Measurements from ENCODE around the gene TRPM2. TPM values are rescaled to one million over a fixed set of nuclear protein-coding genes. Genes with fewer than 3 reads are reported as not detected.

Gene TRPM2
- total and polyA plus RNA-seq, 2 experiments from 2014 or later: not detected

DNA sequence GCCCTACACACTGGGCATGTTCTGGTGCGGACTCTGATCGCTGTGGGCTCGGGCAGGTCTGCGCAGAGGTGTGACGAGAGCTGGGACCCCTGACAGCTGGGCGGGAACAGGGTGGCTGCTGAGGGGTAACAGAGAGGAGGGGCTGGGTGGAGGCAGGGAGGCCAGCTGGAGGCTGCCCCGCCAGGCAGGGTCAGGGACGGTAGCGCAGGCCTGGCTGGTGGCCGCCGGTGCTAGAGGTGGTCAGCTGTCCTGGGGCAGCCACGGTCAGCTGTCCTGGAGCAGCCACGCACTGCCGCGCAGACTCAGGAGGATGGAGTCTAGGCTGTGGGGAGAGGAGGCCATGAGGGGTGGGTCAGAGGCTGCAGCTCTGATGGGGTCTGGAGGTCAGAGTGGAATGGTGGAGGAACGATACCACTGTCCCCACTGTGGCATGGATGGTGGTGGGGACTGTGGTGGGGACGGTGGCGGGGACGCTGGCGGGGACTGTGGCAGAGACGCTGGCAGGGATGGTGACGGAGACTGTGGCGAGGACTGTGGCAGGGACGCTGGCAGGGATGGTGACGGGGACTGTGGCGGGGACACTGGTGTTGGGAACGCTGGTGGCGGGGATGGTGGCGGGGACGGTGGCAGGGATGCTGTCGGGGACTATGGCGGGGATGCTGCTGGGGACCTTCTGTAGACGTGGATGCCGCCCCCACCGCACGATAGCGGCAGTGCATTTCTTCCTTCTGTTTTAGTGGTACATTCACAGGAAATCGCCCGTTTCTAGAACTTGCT is 80.6 kb downstream of the TRPM2 start:
- Histone ChIP-seq H3K36me3 (no peaks in the 10 kb centered on the region), H3K4me3 (no peak overlapping the region), H3K9me3 (ENCODE audit: low read depth) (no peaks in the 10 kb centered on the region), H3K27me3 (no peaks in the 10 kb centered on the region), H3K27ac (no peak overlapping the region), H3K4me1 (ENCODE audit: low read depth) (no peaks in the 10 kb centered on the region)
- TF ChIP-seq, protein P1, sequence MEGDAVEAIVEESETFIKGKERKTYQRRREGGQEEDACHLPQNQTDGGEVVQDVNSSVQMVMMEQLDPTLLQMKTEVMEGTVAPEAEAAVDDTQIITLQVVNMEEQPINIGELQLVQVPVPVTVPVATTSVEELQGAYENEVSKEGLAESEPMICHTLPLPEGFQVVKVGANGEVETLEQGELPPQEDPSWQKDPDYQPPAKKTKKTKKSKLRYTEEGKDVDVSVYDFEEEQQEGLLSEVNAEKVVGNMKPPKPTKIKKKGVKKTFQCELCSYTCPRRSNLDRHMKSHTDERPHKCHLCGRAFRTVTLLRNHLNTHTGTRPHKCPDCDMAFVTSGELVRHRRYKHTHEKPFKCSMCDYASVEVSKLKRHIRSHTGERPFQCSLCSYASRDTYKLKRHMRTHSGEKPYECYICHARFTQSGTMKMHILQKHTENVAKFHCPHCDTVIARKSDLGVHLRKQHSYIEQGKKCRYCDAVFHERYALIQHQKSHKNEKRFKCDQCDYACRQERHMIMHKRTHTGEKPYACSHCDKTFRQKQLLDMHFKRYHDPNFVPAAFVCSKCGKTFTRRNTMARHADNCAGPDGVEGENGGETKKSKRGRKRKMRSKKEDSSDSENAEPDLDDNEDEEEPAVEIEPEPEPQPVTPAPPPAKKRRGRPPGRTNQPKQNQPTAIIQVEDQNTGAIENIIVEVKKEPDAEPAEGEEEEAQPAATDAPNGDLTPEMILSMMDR (IDR thresholded peaks at IDR 0.05; ENCODE audit: low read depth, low read length): no peak
- DNase-seq (ENCODE audit: low read depth in 1 of 2, low spot score in 1 of 2): no peak

GRCh38 chr21:44434568-44434925 is 81.1 kb downstream of the TRPM2 start:
- H3K27ac ChIP-seq: no peak overlapping the region
- DNase-seq (ENCODE audit: low read depth in 1 of 2, low spot score in 1 of 2): no peak
- H3K27me3 ChIP-seq: no peaks in the 10 kb centered on the region
- H3K4me3 ChIP-seq: no peak overlapping the region
- no peaks in the 10 kb centered on the region for H3K9me3 ChIP-seq (ENCODE audit: low read depth)
- TF ChIP-seq, protein P1 (IDR thresholded peaks at IDR 0.05; ENCODE audit: low read depth, low read length): no peak
- no peaks in the 10 kb centered on the region for H3K4me1 ChIP-seq (ENCODE audit: low read depth)
- H3K36me3 ChIP-seq: no peaks in the 10 kb centered on the region

DNA sequence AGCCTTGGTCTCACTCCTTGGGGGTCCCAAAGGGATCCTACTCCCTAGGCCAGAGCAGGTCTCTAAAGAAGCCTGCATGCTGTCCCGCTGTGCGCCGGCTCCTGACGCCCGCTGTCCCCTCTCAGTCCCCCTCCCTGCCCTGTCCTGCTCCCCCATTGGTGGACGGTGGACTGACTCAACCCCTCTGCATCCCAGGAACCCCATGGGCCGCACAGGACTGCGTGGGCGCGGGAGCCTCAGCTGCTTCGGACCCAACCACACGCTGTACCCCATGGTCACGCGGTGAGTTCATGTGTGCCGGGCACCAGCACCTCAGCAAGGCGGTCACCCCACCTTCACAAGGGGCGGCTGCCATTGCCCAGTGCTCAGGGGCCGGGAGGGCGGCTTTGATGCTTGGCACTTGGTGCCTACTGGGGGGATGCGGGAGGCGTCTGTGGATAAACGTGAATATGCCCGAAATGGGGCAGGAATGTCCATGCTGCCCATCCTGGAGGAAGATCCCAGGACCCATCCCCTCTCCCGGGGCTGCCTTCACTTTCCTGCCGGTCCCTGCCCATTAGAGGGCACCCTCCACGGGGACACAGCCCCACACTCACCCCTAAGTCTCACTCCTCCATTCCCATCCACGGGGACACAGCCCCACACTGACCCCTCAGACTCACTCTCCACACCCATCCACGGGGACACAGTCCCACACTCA is 81.7 kb downstream of the TRPM2 start:
- TF ChIP-seq, protein P1 (IDR thresholded peaks at IDR 0.05; ENCODE audit: low read depth, low read length): no peak
- Histone ChIP-seq H3K27ac (no peak overlapping the region), H3K36me3 (no peaks in the 10 kb centered on the region), H3K27me3 (no peaks in the 10 kb centered on the region), H3K4me3 (no peak overlapping the region), H3K4me1 (ENCODE audit: low read depth) (no peaks in the 10 kb centered on the region), H3K9me3 (ENCODE audit: low read depth) (no peaks in the 10 kb centered on the region)
- no peak for DNase-seq (ENCODE audit: low read depth in 1 of 2, low spot score in 1 of 2)

- no peaks in the 10 kb centered on the region for H3K9me3 ChIP-seq (ENCODE audit: low read depth)
- H3K4me1 ChIP-seq (ENCODE audit: low read depth): no peaks in the 10 kb centered on the region
- H3K36me3 ChIP-seq: no peaks in the 10 kb centered on the region
- no peaks in the 10 kb centered on the region for H3K27me3 ChIP-seq
- DNase-seq (ENCODE audit: low read depth in 1 of 2, low spot score in 1 of 2): no peak
- TF ChIP-seq, protein P1 (IDR thresholded peaks at IDR 0.05; ENCODE audit: low read depth, low read length): no peak
- H3K27ac ChIP-seq: no peak overlapping the region
- no peak overlapping the region for H3K4me3 ChIP-seq
Observed at GRCh38 chr21:44436111-44436611, 82.7 kb downstream of the TRPM2 start.

DNA sequence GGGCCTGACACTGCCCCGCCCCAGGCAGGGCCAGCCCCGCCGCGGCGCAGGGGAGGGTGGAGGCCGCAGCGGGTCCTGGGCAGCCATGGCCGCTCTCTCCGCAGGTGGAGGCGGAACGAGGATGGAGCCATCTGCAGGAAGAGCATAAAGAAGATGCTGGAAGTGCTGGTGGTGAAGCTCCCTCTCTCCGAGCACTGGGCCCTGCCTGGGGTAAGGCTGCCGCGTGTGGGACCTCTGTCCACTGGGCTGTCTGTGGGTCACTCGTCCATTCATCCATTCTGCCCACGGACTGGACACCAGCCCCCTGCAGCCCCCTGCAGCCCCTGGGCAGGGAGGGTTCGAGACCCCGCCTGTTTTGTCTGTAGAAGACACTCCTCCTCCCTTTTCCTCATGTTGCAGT is 83.5 kb downstream of the TRPM2 start:
- no peaks in the 10 kb centered on the region for H3K27me3 ChIP-seq
- H3K27ac ChIP-seq: no peak overlapping the region
- H3K4me3 ChIP-seq: no peak overlapping the region
- H3K36me3 ChIP-seq: no peaks in the 10 kb centered on the region
- no peaks in the 10 kb centered on the region for H3K4me1 ChIP-seq (ENCODE audit: low read depth)
- TF ChIP-seq, protein P1 (IDR thresholded peaks at IDR 0.05; ENCODE audit: low read depth, low read length): no peak
- DNase-seq (ENCODE audit: low read depth in 1 of 2, low spot score in 1 of 2): no peak
- H3K9me3 ChIP-seq (ENCODE audit: low read depth): no peaks in the 10 kb centered on the region
